HepG2 (cell line): ENCODE data around the gene TCF20. TPM values are rescaled to one million over a fixed set of nuclear protein-coding genes. Genes with fewer than 3 reads are reported as not detected.

Source experiments
- EZH2 ChIP-seq: conservative IDR thresholded peaks from 2 replicates; pipeline ENCODE4 v1.6.1; 2012; ENCODE audit warnings: mild to moderate bottlenecking, low read depth, low read length, moderate library complexity
- JARID2 ChIP-seq: sonication (generic); formaldehyde crosslinking; IDR thresholded peaks from 2 replicates; pipeline ENCODE4 v1.8.1; 2023; ENCODE audit warnings: missing genetic modification reagents, inconsistent platforms; ENCODE audit not compliant: insufficient replicate concordance
- JUND ChIP-seq: sonication (generic); formaldehyde crosslinking; IDR thresholded peaks from 2 replicates; pipeline ENCODE4 v1.8.0; 2022; ENCODE audit warnings: mild to moderate bottlenecking, missing genetic modification reagents
- MAFG ChIP-seq: sonication (generic); formaldehyde crosslinking; IDR thresholded peaks from 2 replicates; pipeline ENCODE4 v1.5.1; 2020; ENCODE audit warnings: mild to moderate bottlenecking, missing genetic modification reagents
- ZNF530 ChIP-seq: sonication (generic); formaldehyde crosslinking; IDR thresholded peaks from 2 replicates; pipeline ENCODE4 v1.5.0; 2020; ENCODE audit warnings: low read depth, mild to moderate bottlenecking, missing genetic modification reagents
- ZNF83 ChIP-seq: sonication (generic); formaldehyde crosslinking; IDR thresholded peaks from 2 replicates; pipeline ENCODE4 v1.4.0; 2020; ENCODE audit warnings: missing genetic modification reagents, mild to moderate bottlenecking, borderline replicate concordance
- polyA plus RNA-seq, 8 experiments: library from polyadenylated mRNA; depleted of rRNA in 3 of 8; stranded (reverse) in 7 of 8; unstranded in 1 of 8; fragments of >200 nt; fragmentation: Illumina TruSeq in 4 of 8; extraction: Trizol in 4 of 8; gene quantifications; 2 replicates each; pipeline versions ENCODE4 v1.2.1 to v1.2.3, GENCODE V29; 2011 to 2016; ENCODE audit warnings: low read depth in 4 of 8, missing spikeins in 1 of 8, mixed read lengths in 1 of 8; ENCODE audit not compliant: insufficient read depth in 1 of 8
- total RNA-seq, 5 experiments: library from RNA; depleted of rRNA; stranded (reverse); fragments of >200 nt; fragmentation: Illumina TruSeq; extraction: Trizol; gene quantifications; 2 replicates each; pipeline ENCODE4 v1.2.3, GENCODE V29; 2016; ENCODE audit warnings: low read depth in 1 of 5
- TF ChIP-seq, protein P1 (sequence below), 2 experiments: fragments of 450-650 bp in 1 of 2; sonication (generic) in 1 of 2; formaldehyde crosslinking in 1 of 2; IDR thresholded peaks; 2 replicates each; pipeline versions ENCODE4 v1.6.1 to v1.8.0; 2016 to 2022; ENCODE audit warnings: antibody characterized with exemption in 1 of 2, mild to moderate bottlenecking in 1 of 2, missing genetic modification reagents in 1 of 2
- TF ChIP-seq, protein P2 (sequence below): IDR thresholded peaks from 2 replicates; pipeline ENCODE4 v1.6.1; 2012; ENCODE audit warnings: inconsistent platforms

TCF20 gene
- total and polyA plus RNA-seq, 2 of the 13 experiments (the other 11 are each of a cell fraction or from before 2014, with no cell fraction given) = 12.8 to 23.7 TPM

DNA sequence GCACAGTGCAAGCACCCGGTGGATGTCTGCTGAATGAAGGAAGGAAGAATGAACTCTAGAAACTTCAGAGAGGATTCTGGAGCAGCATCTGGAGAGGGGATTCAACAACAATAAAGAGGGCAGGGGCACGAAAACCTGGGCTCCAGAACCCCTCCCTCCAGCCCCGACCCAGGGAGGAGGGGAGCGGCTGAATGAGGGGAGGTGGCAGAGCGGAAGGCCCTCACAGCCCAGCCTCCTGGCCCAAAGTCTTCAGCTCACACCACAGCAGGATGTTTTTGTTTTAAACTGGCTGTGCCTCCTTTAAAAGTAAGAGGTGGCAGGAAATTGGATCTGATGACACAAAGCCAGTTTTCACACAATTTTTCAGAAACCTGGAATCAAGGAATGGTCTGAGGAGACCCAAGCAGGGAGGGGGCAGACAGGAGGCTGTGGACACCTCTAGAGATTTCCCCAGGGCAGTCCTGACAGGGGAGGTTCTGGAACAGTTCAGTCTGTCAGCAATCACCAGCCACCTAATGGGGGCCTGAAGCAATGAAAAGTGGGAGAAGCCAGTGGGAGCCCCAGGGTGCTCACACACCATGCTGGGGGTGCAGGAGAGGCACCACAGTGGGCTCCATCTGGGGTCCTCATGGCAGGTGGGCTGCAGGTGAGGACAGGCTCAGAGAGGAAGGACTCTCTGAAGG lies 44.4 kb upstream of the TCF20 start (continued):
- TF ChIP-seq, protein P1, sequence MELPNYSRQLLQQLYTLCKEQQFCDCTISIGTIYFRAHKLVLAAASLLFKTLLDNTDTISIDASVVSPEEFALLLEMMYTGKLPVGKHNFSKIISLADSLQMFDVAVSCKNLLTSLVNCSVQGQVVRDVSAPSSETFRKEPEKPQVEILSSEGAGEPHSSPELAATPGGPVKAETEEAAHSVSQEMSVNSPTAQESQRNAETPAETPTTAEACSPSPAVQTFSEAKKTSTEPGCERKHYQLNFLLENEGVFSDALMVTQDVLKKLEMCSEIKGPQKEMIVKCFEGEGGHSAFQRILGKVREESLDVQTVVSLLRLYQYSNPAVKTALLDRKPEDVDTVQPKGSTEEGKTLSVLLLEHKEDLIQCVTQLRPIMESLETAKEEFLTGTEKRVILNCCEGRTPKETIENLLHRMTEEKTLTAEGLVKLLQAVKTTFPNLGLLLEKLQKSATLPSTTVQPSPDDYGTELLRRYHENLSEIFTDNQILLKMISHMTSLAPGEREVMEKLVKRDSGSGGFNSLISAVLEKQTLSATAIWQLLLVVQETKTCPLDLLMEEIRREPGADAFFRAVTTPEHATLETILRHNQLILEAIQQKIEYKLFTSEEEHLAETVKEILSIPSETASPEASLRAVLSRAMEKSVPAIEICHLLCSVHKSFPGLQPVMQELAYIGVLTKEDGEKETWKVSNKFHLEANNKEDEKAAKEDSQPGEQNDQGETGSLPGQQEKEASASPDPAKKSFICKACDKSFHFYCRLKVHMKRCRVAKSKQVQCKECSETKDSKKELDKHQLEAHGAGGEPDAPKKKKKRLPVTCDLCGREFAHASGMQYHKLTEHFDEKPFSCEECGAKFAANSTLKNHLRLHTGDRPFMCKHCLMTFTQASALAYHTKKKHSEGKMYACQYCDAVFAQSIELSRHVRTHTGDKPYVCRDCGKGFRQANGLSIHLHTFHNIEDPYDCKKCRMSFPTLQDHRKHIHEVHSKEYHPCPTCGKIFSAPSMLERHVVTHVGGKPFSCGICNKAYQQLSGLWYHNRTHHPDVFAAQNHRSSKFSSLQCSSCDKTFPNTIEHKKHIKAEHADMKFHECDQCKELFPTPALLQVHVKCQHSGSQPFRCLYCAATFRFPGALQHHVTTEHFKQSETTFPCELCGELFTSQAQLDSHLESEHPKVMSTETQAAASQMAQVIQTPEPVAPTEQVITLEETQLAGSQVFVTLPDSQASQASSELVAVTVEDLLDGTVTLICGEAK (IDR thresholded peaks at IDR 0.05) = no peak
- TF ChIP-seq, protein P1 (CRISPR knock-in tag; IDR thresholded peaks at IDR 0.05) = no peak
- TF ChIP-seq JUND (CRISPR knock-in tag) = no peak
- TF ChIP-seq EZH2 = no peak
- TF ChIP-seq ZNF530 (CRISPR knock-in tag) = no peak
- TF ChIP-seq ZNF83 (CRISPR knock-in tag) = no peak
- TF ChIP-seq, protein P2, sequence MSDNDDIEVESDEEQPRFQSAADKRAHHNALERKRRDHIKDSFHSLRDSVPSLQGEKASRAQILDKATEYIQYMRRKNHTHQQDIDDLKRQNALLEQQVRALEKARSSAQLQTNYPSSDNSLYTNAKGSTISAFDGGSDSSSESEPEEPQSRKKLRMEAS = no peak
- no peak for TF ChIP-seq JARID2 (CRISPR knock-in tag)
- TF ChIP-seq MAFG (CRISPR knock-in tag) = no peak
